ENCODE measurements around the gene RPS15A. TPM values are rescaled to one million over a fixed set of nuclear protein-coding genes. Genes with fewer than 3 reads are reported as not detected.

Gene RPS15A
- polyA plus RNA-seq, 1 donor from 2014 or later: 3,296 TPM

DNA sequence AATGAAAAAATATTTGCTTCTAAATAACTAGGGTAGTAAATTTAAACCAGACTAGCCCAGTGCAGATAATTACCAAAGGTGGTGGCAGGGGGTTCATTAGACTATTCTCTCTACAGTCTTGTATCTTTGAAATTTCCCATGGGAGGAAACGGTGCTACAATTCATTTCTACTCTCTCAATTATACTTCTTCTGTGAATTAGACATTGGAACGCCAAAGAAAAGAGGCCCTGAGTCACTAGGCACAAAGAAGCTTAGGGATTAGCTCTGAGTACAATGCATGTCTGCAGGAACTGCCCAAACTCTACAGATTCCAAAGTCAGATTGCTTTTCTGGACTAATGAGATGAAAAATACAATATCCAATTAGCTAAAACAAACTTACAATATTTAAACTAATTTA is 41.9 kb upstream of the RPS15A start:
- Histone ChIP-seq H3K4me2 (ENCODE audit: low read length) (no peak overlapping the region), H3K9me2 (ENCODE audit: insufficient read depth, low read length) (no peaks in the 10 kb centered on the region), H3K79me2 (replicated peaks; ENCODE audit: insufficient read depth, low read length) (no peaks in the 10 kb centered on the region), H2AFZ (ENCODE audit: low read depth, low read length) (no peak overlapping the region), H3K4me3 (ENCODE audit: low read length) (no peak overlapping the region), H4K20me1 (ENCODE audit: insufficient read depth) (no peaks in the 10 kb centered on the region), H3K9ac (ENCODE audit: low read length) (no peak overlapping the region), H3K9me3 (ENCODE audit: low read length) (no peaks in the 10 kb centered on the region), H3K27me3 (ENCODE audit: insufficient read depth, low read depth, low read length) (no peaks in the 10 kb centered on the region), H3F3A (ENCODE audit: insufficient read depth, low read length, poor library complexity, severe bottlenecking) (no peaks in the 10 kb centered on the region), H3K36me3 (ENCODE audit: insufficient read depth, low read length) (peaks cover 37% of the 10 kb centered on the region), H3K27ac (ENCODE audit: low read length) (no peak overlapping the region)
- TF ChIP-seq MXI1 (conservative IDR thresholded peaks at IDR 0.05; ENCODE audit: poor library complexity, severe bottlenecking): no peak
- no peak for TF ChIP-seq SMC3 (conservative IDR thresholded peaks at IDR 0.05; ENCODE audit: poor library complexity)
- no peak for TF ChIP-seq POLR2AphosphoS5 (IDR thresholded peaks at IDR 0.05)
- no peak for TF ChIP-seq RAD21 (conservative IDR thresholded peaks at IDR 0.05)
- TF ChIP-seq EZH2 (IDR thresholded peaks at IDR 0.05; ENCODE audit: borderline replicate concordance, insufficient read depth, low read length, poor library complexity, severe bottlenecking): no peak
- TF ChIP-seq TAF1 (IDR thresholded peaks at IDR 0.05; ENCODE audit: low read depth): no peak
- TF ChIP-seq, protein P1, sequence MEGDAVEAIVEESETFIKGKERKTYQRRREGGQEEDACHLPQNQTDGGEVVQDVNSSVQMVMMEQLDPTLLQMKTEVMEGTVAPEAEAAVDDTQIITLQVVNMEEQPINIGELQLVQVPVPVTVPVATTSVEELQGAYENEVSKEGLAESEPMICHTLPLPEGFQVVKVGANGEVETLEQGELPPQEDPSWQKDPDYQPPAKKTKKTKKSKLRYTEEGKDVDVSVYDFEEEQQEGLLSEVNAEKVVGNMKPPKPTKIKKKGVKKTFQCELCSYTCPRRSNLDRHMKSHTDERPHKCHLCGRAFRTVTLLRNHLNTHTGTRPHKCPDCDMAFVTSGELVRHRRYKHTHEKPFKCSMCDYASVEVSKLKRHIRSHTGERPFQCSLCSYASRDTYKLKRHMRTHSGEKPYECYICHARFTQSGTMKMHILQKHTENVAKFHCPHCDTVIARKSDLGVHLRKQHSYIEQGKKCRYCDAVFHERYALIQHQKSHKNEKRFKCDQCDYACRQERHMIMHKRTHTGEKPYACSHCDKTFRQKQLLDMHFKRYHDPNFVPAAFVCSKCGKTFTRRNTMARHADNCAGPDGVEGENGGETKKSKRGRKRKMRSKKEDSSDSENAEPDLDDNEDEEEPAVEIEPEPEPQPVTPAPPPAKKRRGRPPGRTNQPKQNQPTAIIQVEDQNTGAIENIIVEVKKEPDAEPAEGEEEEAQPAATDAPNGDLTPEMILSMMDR (IDR thresholded peaks at IDR 0.05; ENCODE audit: poor library complexity, severe bottlenecking): no peak
- TF ChIP-seq REST (IDR thresholded peaks at IDR 0.05; ENCODE audit: borderline replicate concordance): no peak
- TF ChIP-seq EP300 (conservative IDR thresholded peaks at IDR 0.05; ENCODE audit: poor library complexity, severe bottlenecking): no peak

DNA sequence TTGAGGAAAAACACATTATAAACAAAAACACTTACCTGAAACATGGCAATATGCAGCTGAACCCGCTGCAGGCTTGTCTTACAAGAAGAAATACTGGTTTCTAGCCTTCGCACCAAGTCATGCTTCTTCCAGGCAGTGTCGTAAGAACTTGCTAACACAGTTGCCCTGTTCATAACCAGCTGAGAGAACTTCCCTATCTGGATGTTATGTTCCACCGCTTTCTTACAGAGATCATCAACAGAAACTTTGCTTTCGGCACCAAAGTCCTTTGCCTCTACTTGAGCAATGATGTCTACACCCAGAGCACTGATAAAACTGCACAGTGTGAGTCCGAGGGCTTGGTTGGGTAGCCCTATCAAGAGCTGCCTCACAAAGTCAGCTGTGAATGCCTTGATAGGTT is 39.1 kb upstream of the RPS15A start:
- no peaks in the 10 kb centered on the region for H3K79me2 ChIP-seq (replicated peaks; ENCODE audit: insufficient read depth, low read length)
- no peaks in the 10 kb centered on the region for H3K9me3 ChIP-seq (ENCODE audit: low read length)
- TF ChIP-seq EP300 (conservative IDR thresholded peaks at IDR 0.05; ENCODE audit: poor library complexity, severe bottlenecking) (no peak), POLR2AphosphoS5 (IDR thresholded peaks at IDR 0.05) (no peak), MXI1 (conservative IDR thresholded peaks at IDR 0.05; ENCODE audit: poor library complexity, severe bottlenecking) (no peak), REST (IDR thresholded peaks at IDR 0.05; ENCODE audit: borderline replicate concordance) (no peak), TAF1 (IDR thresholded peaks at IDR 0.05; ENCODE audit: low read depth) (no peak), RAD21 (conservative IDR thresholded peaks at IDR 0.05) (no peak), SMC3 (conservative IDR thresholded peaks at IDR 0.05; ENCODE audit: poor library complexity) (no peak), EZH2 (IDR thresholded peaks at IDR 0.05; ENCODE audit: borderline replicate concordance, insufficient read depth, low read length, poor library complexity, severe bottlenecking) (no peak)
- TF ChIP-seq, protein P1 (IDR thresholded peaks at IDR 0.05; ENCODE audit: poor library complexity, severe bottlenecking): no peak
- H3K9ac ChIP-seq (ENCODE audit: low read length): no peak overlapping the region
- H3K4me3 ChIP-seq (ENCODE audit: low read length): no peak overlapping the region
- H3K27ac ChIP-seq (ENCODE audit: low read length): no peak overlapping the region
- H2AFZ ChIP-seq (ENCODE audit: low read depth, low read length): no peak overlapping the region
- no peak overlapping the region for H3K4me2 ChIP-seq (ENCODE audit: low read length)
- no peaks in the 10 kb centered on the region for H3K9me2 ChIP-seq (ENCODE audit: insufficient read depth, low read length)
- H4K20me1 ChIP-seq (ENCODE audit: insufficient read depth): no peaks in the 10 kb centered on the region
- H3K27me3 ChIP-seq (ENCODE audit: insufficient read depth, low read depth, low read length): no peaks in the 10 kb centered on the region
- peaks cover 23% of the 10 kb centered on the region for H3K36me3 ChIP-seq (ENCODE audit: insufficient read depth, low read length)
- H3F3A ChIP-seq (ENCODE audit: insufficient read depth, low read length, poor library complexity, severe bottlenecking): no peaks in the 10 kb centered on the region
